Activated CD4-positive, CD25-positive, alpha-beta regulatory T cell (primary cell): ENCODE data around the gene FRMD4A.

Source experiments
- DNase-seq, 4 experiments: peaks; one replicate each; lab custom pipeline; 2025; lab: John Stamatoyannopoulos, UW

FRMD4A gene

DNA sequence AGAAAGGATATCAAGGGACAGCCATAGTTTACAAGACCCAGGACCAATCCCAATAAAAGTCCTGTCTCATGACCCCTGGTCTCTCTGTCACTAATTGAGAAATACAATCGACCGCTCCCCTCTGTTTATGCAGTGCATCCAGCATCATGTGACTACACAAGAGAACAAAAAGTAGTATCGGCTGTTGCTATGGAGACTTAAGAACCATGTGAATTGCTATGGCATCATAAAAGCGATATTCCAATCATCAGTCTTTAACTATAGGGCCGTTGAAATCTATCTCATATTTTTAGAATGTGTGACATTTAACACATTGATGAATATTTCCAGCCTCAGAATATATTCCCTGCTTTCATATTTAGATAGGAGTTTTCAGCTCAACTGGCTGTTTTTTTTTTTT is 139.3 kb downstream of the FRMD4A start:
- DNase-seq: no peak

- DNase-seq: no peak
Observed at GRCh38 chr10:14190702-14191101, 140.0 kb downstream of the FRMD4A start.

DNA sequence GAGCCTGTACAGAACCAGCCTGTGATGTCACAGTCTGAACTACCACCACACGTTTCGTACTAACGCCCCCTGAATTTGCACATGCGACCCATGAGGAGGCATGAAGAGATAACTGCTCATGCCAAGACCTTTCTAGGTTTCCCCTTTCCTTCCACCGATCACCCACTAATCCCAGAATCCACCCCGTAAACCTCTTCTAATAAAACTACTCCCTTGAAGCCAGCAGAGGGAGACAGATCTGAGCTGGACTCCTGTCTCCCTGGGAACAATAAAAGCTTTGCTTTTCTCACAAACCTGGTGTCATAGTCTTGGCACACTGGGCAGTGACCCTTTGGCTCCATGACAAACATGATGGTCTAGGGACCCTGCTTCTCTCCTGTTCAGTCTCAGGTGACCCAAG is 144.5 kb downstream of the FRMD4A start:
- no peak for DNase-seq

- peak in 2 of 4 experiments; percentile 21 to 24 for DNase-seq
Observed at GRCh38 chr10:14185316-14186045, 145.2 kb downstream of the FRMD4A start.

- DNase-seq: no peak
Observed at GRCh38 chr10:14184841-14185315, 145.8 kb downstream of the FRMD4A start.

DNA sequence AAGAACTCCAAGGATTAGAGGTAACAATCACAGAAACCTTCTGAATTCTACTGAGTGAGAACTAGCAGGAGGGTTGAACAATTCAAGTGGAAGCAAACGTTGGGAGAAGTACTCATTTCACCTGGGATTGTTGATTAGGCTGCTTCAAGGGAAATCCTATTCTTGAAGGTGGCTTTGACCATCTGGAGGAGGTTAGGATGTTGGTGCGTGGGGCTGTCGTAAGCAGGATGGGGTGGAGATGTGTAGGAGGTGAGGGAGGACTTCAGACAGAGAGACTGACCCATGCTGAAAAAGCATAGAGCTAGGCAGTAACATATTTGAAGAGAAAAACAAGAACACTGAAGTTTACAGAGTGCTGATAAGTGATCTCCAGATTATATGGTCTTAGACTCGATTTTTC is 147.9 kb downstream of the FRMD4A start:
- DNase-seq: no peak

DNA sequence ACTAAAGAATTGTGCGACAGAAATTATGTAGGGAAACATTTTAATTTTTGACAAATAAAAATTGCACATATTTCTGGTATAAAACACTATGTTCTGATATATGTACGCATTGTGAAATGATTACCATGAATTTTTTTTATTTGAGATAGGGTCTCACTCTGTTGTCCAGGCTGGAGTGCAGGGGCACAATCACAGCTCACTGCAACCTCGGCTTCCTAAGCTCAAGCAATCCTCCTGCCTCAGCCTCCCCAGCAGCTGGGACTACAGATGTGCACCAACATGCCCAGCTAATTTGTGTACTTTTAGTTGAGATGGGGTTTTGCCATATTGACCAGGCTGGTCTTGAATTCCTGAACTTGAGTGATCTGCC is 149.2 kb downstream of the FRMD4A start:
- no peak for DNase-seq

DNA sequence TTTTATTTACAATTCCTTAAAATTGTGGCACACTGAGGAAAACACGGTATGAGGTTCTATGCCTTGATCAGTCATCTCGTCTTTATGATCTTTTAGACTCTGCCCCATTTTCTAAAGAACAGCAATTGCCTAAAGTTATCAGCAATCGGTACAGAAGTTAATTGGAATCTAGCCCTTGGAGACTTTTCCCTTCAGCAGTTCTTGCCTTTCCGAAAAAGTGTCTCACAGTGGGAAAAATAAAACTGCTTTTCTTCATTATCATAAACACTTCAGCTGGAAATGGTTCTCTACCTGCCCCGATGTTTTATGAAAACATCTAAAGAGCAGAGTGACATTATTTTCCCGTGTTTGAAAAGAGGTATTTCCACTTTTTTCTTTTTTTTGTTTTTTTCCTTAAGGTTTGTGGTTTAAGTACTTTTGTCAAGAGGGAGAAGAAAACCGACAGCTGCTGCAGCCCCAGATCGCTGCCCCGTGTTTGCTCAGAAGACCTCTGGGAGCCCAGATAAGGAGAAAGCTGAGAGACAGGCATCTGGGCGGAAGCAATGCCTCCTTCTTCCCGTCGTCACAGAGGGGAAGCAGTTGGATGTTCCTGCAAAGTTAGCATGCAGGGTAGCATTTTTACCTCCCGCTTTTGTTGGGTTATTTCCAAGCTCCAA is 149.7 kb downstream of the FRMD4A start:
- DNase-seq: no peak

DNA sequence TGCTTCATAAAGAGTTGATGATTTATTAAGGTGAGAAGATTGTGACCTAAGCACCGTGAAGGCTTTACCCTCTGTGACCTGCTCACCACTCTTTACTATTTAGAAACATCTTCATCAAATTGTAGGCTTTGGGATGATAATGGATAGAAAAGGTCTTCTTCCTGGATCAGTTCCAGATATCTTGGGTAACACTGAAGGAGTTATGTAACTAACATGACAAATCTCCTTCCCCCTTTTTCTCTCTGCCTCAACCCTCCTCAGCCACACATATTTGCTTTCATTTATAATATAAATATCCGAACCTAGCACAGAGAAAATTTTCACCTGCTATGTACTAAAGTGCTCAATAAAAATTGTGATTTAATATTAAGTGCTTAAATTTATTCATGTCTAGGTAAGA is 151.5 kb downstream of the FRMD4A start:
- no peak for DNase-seq

DNA sequence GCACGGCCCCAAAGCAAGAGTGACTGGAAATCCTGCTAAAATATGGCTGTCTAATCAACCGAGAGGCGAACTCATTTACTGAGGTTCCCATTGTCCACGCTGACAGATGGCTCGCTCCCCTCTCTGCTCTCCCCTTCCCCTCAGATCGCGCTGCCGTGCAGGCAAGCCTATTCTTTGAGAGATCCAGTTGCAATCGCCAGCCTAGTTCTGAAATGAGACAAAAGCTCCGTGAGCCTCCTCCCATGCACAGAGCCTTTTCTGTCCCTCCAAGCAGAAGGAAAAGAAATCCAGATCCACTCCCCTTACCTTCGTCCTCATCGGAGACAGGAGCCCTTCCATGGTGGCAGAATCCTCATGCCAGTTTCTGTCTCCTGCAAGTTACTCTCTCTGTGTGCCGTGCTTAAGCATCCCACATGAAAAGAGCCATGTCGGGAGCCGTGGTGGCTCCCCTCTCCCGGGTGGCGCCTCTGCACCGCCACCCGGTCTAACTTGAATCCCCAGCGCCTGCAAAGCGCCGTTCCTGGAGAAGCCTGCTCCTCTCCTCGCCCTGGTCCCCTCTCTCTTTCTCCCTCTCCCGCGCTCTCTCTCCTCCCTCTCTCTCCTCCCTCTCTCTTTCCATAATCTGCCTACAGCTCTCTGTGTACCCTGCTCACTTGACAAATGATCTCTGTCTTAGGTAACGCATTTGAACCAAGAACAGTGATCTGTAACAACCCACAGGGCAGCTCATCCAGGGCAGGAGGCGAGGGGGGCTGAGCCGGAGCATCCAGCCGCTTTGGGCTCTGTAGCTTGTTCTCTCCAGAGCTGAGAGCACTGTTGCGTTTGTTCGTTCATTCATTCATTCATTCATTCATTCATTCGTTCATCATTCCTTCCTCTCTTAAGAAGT is 156.8 kb downstream of the FRMD4A start:
- DNase-seq: no peak

GRCh38 chr10:14173391-14173705 is 157.4 kb downstream of the FRMD4A start:
- no peak for DNase-seq

DNA sequence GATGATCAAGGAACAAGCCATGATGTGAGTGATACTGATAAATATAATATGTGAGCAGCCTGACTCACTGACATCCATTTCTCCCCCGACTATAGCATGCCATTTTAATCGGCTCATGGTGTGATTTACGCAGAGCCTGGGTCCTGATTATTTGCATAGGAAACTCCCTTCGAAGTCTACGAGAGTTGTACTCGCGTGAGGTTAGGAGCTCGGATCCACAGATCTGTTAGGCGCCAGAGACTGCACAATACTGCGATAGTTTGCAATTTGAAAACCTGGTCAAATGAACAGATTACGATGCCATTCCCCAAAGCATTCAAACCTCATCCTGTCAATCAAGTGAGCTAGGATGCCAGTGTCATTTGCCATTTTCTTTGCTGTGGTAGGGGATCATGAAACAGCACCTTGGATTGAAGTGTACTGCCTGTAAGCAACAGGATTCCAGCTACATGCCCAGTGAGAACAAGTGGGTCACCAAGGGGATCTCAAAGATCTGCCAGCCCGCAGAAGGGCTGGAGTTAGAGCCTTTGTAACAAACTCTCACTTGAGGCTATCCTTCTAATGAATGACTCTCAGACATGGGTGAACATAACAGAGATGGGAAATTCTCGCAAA is 158.3 kb downstream of the FRMD4A start:
- DNase-seq: no peak

DNA sequence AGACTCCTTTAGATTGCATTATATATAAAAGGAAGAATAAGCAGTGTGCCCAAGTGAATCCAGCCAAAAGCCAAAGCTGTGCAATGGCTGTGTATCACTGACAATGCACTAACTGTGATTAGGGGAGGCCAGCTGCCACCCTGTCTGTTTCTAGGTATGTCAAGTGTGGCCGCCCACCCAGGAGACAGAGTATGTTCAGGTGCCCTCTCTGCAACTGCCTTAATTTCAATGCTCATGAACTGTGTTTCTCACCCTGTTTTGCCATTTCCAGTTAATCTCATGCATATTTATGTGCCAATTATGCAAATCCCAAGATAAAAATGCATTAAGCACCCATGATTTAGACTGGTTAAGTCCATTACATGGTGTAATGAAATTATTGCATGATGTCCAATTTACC is 159.4 kb downstream of the FRMD4A start:
- DNase-seq: no peak

- DNase-seq: no peak
Observed at GRCh38 chr10:14163377-14164086, 167.2 kb downstream of the FRMD4A start.

DNA sequence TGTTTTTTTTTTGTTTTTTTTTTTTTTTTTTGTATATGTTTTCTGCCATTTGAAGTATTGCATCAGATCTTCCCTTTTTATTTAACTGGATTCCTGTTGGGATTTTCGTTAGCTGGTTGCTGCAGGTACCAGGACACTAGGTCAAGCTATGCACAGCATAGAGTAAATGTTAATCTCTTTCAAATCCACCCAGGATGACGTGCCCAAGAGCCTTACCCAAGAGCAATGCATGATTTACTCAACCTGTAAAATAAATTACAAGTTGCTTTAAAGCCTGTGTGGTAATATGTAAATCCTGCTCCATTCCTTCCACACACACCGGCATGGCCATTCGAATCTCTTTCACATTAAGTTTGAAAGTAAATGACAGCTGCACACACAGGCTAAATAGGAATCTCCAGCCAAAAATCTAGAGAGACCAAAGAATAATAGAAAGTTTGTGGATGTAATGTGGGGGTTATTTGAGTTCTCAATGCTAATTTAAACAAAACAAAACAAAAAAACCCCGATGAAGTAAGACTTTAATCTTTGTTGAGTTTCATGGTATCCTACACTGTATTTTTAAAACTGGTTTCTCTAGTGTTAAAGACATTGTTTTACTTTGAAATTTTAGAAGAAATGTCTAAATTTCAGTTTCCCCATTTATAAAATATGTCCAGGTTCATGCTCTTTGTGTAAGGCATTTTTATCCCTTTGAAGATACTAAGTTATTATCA is 167.9 kb downstream of the FRMD4A start:
- DNase-seq: no peak

DNA sequence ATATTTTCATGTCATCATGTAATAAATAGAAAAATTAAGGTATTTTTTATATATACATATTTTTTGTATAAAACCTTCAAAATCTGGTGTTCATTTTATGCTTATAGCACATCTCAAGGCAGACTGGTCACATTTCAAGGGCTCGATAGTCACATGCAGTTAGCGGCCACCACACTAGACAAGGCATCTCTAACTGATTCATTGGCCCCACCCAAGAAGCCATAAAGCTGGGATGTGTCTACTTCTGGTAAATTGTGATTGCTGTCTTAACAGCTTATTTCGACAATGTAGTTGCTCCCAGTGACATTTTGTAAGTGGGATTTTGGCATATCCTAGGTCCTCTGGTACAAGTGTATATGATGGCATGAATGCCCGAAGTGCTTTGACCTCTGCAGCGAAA is 168.7 kb downstream of the FRMD4A start:
- DNase-seq: no peak

GRCh38 chr10:14160299-14160698 is 170.4 kb downstream of the FRMD4A start:
- no peak for DNase-seq

GRCh38 chr10:14158575-14158974 is 172.1 kb downstream of the FRMD4A start:
- no peak for DNase-seq

DNA sequence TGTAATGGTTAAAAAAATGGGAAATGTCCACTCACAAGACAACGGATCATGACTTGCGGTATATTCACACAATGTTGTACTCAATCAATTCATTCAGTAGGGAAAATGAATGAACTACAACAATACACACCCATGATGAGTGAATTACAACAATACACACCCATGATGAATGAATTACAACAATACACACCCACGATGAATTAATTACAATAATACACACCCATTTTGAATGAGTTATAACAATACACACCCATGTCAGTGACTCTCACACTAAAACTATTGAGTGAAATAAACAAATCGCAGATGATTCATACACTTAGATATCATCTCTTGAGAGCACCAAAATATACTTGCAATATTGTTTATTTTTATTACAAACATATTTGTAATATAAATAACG is 174.6 kb downstream of the FRMD4A start:
- no peak for DNase-seq

DNA sequence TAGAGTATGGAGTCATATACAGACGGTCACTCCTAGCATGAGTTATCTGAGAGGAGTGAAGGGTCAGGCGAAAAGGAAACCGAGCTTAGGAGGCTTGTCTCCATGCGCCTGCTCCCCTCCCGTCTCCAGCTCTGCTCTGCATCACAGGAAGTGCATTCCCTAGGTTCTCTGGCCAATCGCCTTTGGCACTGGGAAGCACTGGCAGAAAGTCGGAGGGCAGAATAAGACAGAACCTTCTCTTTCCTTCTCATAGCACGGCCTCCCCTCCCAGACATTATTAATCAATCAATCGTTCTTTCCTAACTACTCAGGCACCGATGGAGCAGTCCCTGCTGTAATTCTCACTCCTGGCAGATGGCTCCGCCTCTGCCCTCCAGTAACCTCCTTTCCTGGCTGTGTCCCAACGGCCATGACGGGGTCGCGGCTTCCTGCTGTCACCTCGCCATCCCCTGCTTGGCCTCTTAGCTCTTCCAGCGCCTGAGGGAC is 177.1 kb downstream of the FRMD4A start:
- DNase-seq: no peak

GRCh38 chr10:14151571-14151970 is 179.2 kb downstream of the FRMD4A start:
- no peak for DNase-seq
